Panc1 (cell line): Measurements from ENCODE around the gene TSPAN2. TPM values are rescaled to one million over a fixed set of nuclear protein-coding genes. Genes with fewer than 3 reads are reported as not detected.

Source experiments
- ATAC-seq: fragments of 200-7000 bp; cut with Tn5 transposase; 2 replicates; pipeline ENCODE4 v1.9.1; 2020; ENCODE audit warnings: mild to moderate bottlenecking, moderate library complexity
- BruUV-seq: library from RNA; stranded (reverse); fragments of 400-500 nt; replicated peaks from 2 replicates; lab custom pipeline; 2021; lab: Mats Ljungman, UMichigan
- CTCF ChIA-PET: fragments of 300-600 bp; sonication (Branson Sonifier 250); formaldehyde crosslinking; loops from one replicate; lab custom pipeline; 2022; ENCODE audit warnings: antibody characterized with exemption; lab: Charles Lee
- POLR2A ChIA-PET: fragments of 300-600 bp; sonication (Branson Sonifier 250); formaldehyde crosslinking; loops from one replicate; lab custom pipeline; 2022; ENCODE audit warnings: antibody characterized with exemption; lab: Charles Lee
- DNase-seq: peaks from one replicate; pipeline ENCODE4 v3.0.0-alpha.2; 2010; ENCODE audit warnings: low read depth, low spot score
- H3K27ac ChIP-seq: 2 replicates; pipeline ENCODE4 v1.5.1; 2011; ENCODE audit warnings: mild to moderate bottlenecking, low read length, inconsistent platforms
- H3K27me3 ChIP-seq: fragments of 200-500 bp; sonication (Bioruptor generic); 2 replicates; pipeline ENCODE4 v1.6.0; 2014; ENCODE audit warnings: low read length, inconsistent platforms; ENCODE audit not compliant: control insufficient read depth, insufficient read depth
- H3K36me3 ChIP-seq: fragments of 200-500 bp; sonication (Bioruptor generic); 2 replicates; pipeline ENCODE4 v1.5.1; 2014; ENCODE audit warnings: inconsistent platforms, mild to moderate bottlenecking, low read length, moderate library complexity; ENCODE audit not compliant: control insufficient read depth, insufficient read depth
- H3K4me1 ChIP-seq: 2 replicates; pipeline ENCODE4 v1.5.1; 2011; ENCODE audit warnings: inconsistent platforms, mild to moderate bottlenecking, low read length, moderate library complexity; ENCODE audit not compliant: control insufficient read depth, insufficient read depth
- H3K4me3 ChIP-seq, 2 experiments: 2 replicates each; pipeline ENCODE4 v1.5.1; 2011 to 2012; ENCODE audit warnings: low read depth in 2 of 2, low read length in 2 of 2, mild to moderate bottlenecking in 2 of 2, inconsistent platforms in 1 of 2, moderate library complexity in 1 of 2
- H3K9me3 ChIP-seq: fragments of 200-500 bp; sonication (Bioruptor generic); 2 replicates; pipeline ENCODE4 v1.5.1; 2014; ENCODE audit warnings: low read depth, mild to moderate bottlenecking, inconsistent platforms, low read length, moderate library complexity; ENCODE audit not compliant: control insufficient read depth, insufficient read depth
- POLR2AphosphoS5 ChIP-seq: IDR thresholded peaks from 2 replicates; pipeline ENCODE4 v1.6.1; 2012; ENCODE audit warnings: mild to moderate bottlenecking, low read depth, low read length, moderate library complexity
- SIN3A ChIP-seq: IDR thresholded peaks from 2 replicates; pipeline ENCODE4 v1.6.1; 2012; ENCODE audit warnings: low read depth, mild to moderate bottlenecking, low read length, moderate library complexity, borderline replicate concordance; ENCODE audit not compliant: insufficient read depth
- TCF7L2 ChIP-seq: IDR thresholded peaks from 2 replicates; pipeline ENCODE4 v1.6.1; 2011; ENCODE audit warnings: mild to moderate bottlenecking, low read depth, low read length, inconsistent platforms
- in situ Hi-C: cut with HindIII; loops from 2 replicates; pipeline ENCODE4 v1.10.0; 2016; ENCODE audit warnings: low sequenced_read_pairs, low pct_unique_long_range_greater_than_20kb
- intact Hi-C: fragments of 100-400 bp; cut with micrococcal nuclease; formaldehyde crosslinking; loops from one replicate; pipeline ENCODE4 v1.10.0; 2022; ENCODE audit not compliant: unreplicated experiment
- total RNA-seq: library from RNA; stranded (reverse); gene quantifications from one replicate; pipeline ENCODE4 v1.2.1, GENCODE V29; 2021; ENCODE audit not compliant: unreplicated experiment
- TF ChIP-seq, protein P1 (sequence below), 2 experiments: IDR thresholded peaks; 2 replicates each; pipeline ENCODE4 v1.6.1; 2011 to 2012; ENCODE audit warnings: low read depth in 2 of 2, control low read depth in 1 of 2, low read length in 1 of 2, mild to moderate bottlenecking in 1 of 2, moderate library complexity in 1 of 2; ENCODE audit not compliant: insufficient read depth in 1 of 2
- TF ChIP-seq, protein P2 (sequence below): fragments of 450-650 bp; IDR thresholded peaks from 2 replicates; pipeline ENCODE4 v1.5.1; 2017; ENCODE audit warnings: mild to moderate bottlenecking

TSPAN2 gene
- total RNA-seq, 1 experiment from 2014 or later: not detected

DNA sequence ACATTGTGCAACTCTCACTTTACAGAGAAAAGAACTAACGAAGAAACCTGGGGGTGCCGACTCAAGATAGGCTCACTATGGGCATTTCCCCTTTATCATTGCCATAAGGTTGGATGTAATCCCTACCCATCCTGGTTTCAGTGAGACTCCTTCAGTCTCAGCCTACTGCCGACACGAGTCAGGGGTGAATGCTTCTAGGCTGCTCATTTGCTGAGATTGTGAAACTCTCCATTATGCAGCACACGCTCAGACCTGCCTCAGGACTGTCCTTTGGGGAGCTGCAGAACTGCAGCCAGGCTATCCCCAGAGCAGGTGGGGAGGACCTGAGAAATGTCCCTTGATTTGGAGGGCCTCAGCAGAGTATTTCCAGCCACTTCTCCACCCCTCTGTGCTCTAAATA lies 37.5 kb downstream of the TSPAN2 start:
- intact Hi-C loops (loop anchor here (5.0 kb wide), 1 partner anchor 75 kb away; no protein-coding TSS in a partner anchor), in situ Hi-C loops (no loop called here)
- TF ChIP-seq POLR2AphosphoS5 (no peak), SIN3A (no peak), TCF7L2 (no peak)
- TF ChIP-seq, protein P1, sequence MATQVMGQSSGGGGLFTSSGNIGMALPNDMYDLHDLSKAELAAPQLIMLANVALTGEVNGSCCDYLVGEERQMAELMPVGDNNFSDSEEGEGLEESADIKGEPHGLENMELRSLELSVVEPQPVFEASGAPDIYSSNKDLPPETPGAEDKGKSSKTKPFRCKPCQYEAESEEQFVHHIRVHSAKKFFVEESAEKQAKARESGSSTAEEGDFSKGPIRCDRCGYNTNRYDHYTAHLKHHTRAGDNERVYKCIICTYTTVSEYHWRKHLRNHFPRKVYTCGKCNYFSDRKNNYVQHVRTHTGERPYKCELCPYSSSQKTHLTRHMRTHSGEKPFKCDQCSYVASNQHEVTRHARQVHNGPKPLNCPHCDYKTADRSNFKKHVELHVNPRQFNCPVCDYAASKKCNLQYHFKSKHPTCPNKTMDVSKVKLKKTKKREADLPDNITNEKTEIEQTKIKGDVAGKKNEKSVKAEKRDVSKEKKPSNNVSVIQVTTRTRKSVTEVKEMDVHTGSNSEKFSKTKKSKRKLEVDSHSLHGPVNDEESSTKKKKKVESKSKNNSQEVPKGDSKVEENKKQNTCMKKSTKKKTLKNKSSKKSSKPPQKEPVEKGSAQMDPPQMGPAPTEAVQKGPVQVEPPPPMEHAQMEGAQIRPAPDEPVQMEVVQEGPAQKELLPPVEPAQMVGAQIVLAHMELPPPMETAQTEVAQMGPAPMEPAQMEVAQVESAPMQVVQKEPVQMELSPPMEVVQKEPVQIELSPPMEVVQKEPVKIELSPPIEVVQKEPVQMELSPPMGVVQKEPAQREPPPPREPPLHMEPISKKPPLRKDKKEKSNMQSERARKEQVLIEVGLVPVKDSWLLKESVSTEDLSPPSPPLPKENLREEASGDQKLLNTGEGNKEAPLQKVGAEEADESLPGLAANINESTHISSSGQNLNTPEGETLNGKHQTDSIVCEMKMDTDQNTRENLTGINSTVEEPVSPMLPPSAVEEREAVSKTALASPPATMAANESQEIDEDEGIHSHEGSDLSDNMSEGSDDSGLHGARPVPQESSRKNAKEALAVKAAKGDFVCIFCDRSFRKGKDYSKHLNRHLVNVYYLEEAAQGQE (IDR thresholded peaks at IDR 0.05; ENCODE audit: insufficient read depth in 1 of 2, low read depth in 2 of 2, low read length in 1 of 2): no peak
- TF ChIP-seq, protein P2, sequence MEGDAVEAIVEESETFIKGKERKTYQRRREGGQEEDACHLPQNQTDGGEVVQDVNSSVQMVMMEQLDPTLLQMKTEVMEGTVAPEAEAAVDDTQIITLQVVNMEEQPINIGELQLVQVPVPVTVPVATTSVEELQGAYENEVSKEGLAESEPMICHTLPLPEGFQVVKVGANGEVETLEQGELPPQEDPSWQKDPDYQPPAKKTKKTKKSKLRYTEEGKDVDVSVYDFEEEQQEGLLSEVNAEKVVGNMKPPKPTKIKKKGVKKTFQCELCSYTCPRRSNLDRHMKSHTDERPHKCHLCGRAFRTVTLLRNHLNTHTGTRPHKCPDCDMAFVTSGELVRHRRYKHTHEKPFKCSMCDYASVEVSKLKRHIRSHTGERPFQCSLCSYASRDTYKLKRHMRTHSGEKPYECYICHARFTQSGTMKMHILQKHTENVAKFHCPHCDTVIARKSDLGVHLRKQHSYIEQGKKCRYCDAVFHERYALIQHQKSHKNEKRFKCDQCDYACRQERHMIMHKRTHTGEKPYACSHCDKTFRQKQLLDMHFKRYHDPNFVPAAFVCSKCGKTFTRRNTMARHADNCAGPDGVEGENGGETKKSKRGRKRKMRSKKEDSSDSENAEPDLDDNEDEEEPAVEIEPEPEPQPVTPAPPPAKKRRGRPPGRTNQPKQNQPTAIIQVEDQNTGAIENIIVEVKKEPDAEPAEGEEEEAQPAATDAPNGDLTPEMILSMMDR: no peak
- no peaks in the 10 kb centered on the region for H3K9me3 ChIP-seq
- no peaks in the 10 kb centered on the region for H3K4me1 ChIP-seq
- no peak overlapping the region for H3K27ac ChIP-seq
- ATAC-seq: no peak
- no TSS peak for BruUV-seq
- H3K4me3 ChIP-seq: no peak overlapping the region
- ChIA-PET CTCF (no interaction called here), POLR2A (no interaction called here)
- no peak for DNase-seq
- no peaks in the 10 kb centered on the region for H3K36me3 ChIP-seq
- H3K27me3 ChIP-seq: peaks cover 7% of the 10 kb centered on the region

DNA sequence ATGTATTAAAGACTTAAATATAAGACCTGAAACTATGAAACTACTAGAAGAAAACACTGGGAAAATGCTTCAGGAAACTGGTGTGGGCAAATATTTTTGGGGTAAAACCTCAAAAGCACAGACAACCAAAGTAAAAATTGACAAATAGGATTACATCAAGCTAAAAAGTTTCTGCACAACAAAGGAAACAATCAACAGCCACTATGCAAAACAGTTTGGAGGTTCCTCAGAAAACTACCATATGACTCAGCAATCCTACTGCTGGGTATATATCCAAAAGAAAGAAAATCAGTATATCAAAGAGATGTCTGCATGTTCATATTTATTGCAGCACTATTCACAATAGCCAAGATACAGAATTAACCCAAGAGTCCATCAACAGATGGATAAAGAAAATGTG lies 42.6 kb downstream of the TSPAN2 start:
- BruUV-seq: no TSS peak
- intact Hi-C loops: no loop called here
- ChIA-PET CTCF (no interaction called here), POLR2A (no interaction called here)
- in situ Hi-C loops: no loop called here
- no peaks in the 10 kb centered on the region for H3K9me3 ChIP-seq
- no peak for DNase-seq
- no peaks in the 10 kb centered on the region for H3K36me3 ChIP-seq
- TF ChIP-seq SIN3A (no peak), POLR2AphosphoS5 (no peak), TCF7L2 (no peak)
- TF ChIP-seq, protein P1 (IDR thresholded peaks at IDR 0.05; ENCODE audit: insufficient read depth in 1 of 2, low read depth in 2 of 2, low read length in 1 of 2): no peak
- TF ChIP-seq, protein P2: no peak
- peaks cover 2% of the 10 kb centered on the region; the same call in 1 of the 2 replicates for H3K27me3 ChIP-seq
- no peaks in the 10 kb centered on the region for H3K4me1 ChIP-seq
- ATAC-seq: no peak
- no peak overlapping the region for H3K4me3 ChIP-seq
- H3K27ac ChIP-seq: no peak overlapping the region
